Subcutaneous adipose tissue (tissue), 4 donors: Measurements from ENCODE around the gene OTULINL. TPM values are rescaled to one million over a fixed set of nuclear protein-coding genes. Genes with fewer than 3 reads are reported as not detected.

ENCODE experiments used
- CTCF ChIP-seq: fragments of 450-650 bp; IDR thresholded peaks from one replicate; pipeline ENCODE4 v1.5.1; 2016; ENCODE audit warnings: low read depth, mild to moderate bottlenecking, control low read depth, antibody characterized with exemption, moderate library complexity
- total RNA-seq, 4 donors: library from RNA; depleted of rRNA; stranded (reverse); fragments of >200 nt; gene quantifications; one replicate each; pipeline ENCODE4 v1.1.0, GENCODE V29; 2016

The OTULINL gene
- total RNA-seq, 4 donors from 2014 or later: 3.2 to 21.6 (median 17.7) TPM

- no peak for TF ChIP-seq CTCF
Measured at GRCh38 chr5:14627270-14627669, 45.7 kb downstream of the OTULINL start.

- no peak for TF ChIP-seq CTCF
Measured at GRCh38 chr5:14628346-14628745, 46.8 kb downstream of the OTULINL start.

- TF ChIP-seq CTCF: no peak
Measured at GRCh38 chr5:14630671-14631070, 49.1 kb downstream of the OTULINL start.

- TF ChIP-seq CTCF: no peak
Measured at GRCh38 chr5:14635656-14636055, 54.1 kb downstream of the OTULINL start.

- no peak for TF ChIP-seq CTCF
Measured at GRCh38 chr5:14640765-14641164, 59.2 kb downstream of the OTULINL start.

- no peak for TF ChIP-seq CTCF
Measured at GRCh38 chr5:14644623-14645237, 63.1 kb downstream of the OTULINL start.

GRCh38 chr5:14650052-14650451 lies 68.5 kb downstream of the OTULINL start:
- TF ChIP-seq CTCF: no peak
